GF-D8 (cell line): Measurements from ENCODE around the gene OR2F1.
"Not testable (repeated sequence)": the region's sequence is repeated elsewhere in the genome, so short reads cannot be mapped to it uniquely, and the experiment has no call there.

Source experiments
- DNase-seq: peaks from one replicate; lab custom pipeline; 2025; lab: John Stamatoyannopoulos, UW

Gene OR2F1

DNA sequence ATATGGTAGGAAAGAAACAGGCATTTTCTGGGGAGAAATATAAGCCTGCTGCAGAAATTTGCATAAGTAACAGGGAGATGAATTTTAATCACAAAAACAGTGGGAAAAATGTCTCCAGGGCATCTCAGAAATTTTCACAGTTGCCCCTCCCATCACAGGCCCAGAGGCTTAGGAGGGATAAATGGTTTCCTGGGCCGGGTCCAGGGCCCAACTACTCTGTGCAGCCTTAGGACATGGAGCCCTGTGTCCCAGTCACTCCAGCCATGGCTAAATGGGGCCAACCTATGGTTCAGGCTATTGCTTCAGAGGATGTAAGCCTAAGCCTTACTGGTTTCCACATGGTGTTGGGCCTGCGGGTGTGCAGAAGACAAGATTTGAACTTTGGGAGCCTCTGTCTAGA is 54.7 kb downstream of the OR2F1 start:
- DNase-seq, result no peak

DNA sequence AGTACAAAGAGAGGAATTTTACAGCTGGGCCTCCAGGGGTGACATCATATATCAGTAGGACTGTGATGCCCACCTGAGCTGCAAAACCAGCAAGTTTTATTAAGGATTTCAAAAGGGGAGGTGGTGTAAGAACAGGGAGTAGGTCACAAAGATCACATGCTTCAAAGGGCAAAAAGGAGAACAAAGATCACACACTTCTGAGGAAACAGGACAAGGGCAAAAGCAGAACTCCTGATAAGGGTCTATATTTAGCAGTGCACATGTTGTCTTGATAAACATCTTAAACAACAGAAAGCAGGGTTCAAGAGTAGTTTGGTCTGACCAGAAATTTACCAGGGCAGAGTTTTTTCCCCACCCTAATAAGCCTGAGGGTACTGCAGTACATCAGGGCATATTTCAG is 55.4 kb downstream of the OR2F1 start:
- DNase-seq, result peak; percentile 70

DNA sequence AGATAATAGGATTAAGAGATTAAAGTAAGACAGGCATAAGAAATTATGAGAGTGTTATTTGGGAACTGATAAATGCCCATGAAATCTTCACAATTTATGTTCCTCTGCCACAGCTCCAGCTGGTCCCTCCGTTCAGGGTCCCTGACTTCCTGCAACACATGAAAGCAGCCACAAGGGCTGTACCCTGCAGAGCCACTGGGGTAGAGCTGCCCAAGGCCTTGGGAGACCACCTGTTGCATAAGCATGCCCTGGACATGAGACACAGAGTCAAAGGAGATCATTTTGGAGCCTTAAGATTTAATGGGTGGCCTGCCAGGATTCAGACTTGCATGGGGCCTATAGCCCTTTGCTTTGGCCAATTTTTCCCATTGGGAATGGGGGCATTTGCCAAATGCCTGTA is 56.2 kb downstream of the OR2F1 start:
- DNase-seq, result not testable (repeated sequence)

DNA sequence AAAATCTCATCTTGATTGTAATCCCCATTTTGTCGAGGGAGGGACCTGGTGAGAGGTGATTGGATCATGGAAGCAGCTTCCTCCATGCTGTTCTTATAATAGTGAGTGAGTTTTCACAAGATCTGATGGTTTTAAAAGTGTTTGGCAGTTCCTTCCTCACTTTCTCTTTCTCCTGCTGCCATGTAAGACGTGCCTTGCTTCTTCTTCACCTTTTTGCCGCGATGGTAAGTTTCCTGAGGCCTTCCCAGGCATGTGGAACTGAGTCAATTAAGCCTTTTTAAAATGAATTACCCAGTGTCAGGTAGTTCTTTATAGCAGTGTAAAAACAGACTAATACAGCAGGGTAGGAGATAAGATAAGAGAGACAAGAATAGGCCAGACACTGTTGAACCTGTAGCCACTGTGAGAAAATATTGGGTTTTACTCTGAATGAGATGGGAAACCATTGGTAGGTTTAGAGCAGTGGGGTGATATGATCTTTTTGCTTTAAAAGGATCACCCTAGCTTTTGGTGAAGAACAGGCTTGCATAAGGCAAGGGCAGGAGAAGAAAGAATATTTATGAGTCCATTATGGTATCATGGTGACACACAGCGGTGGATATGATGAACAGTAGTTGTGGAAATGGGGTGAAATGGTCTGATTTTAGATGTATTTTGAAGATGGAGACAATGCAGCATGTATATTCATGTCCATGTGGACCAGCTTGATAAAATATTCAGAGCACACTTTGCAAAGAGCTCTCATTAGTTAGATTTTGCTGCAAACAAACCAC is 57.0 kb downstream of the OR2F1 start:
- DNase-seq, result no peak
